Neural progenitor cell (in vitro differentiated cells): ENCODE data around the gene CD4.

Experiments used
- CTCF ChIP-seq: fragments of 200-600 bp; sonication (generic); IDR thresholded peaks from 2 replicates; pipeline ENCODE4 v1.5.1; 2017; ENCODE audit warnings: antibody characterized with exemption, mild to moderate bottlenecking
- EZH2 ChIP-seq: fragments of 200-600 bp; sonication (generic); IDR thresholded peaks from 2 replicates; pipeline ENCODE4 v1.6.1; 2017; ENCODE audit warnings: antibody characterized with exemption, mild to moderate bottlenecking, moderate library complexity

GRCh38 chr12:6742834-6743233 is 46.5 kb upstream of the CD4 start:
- TF ChIP-seq CTCF = no peak
- TF ChIP-seq EZH2 = no peak
